ENCODE results near the gene MARCHF3.
"Not testable (repeated sequence)": the region's sequence is repeated elsewhere in the genome, so short reads cannot be mapped to it uniquely, and the experiment has no call there.

Gene MARCHF3

DNA sequence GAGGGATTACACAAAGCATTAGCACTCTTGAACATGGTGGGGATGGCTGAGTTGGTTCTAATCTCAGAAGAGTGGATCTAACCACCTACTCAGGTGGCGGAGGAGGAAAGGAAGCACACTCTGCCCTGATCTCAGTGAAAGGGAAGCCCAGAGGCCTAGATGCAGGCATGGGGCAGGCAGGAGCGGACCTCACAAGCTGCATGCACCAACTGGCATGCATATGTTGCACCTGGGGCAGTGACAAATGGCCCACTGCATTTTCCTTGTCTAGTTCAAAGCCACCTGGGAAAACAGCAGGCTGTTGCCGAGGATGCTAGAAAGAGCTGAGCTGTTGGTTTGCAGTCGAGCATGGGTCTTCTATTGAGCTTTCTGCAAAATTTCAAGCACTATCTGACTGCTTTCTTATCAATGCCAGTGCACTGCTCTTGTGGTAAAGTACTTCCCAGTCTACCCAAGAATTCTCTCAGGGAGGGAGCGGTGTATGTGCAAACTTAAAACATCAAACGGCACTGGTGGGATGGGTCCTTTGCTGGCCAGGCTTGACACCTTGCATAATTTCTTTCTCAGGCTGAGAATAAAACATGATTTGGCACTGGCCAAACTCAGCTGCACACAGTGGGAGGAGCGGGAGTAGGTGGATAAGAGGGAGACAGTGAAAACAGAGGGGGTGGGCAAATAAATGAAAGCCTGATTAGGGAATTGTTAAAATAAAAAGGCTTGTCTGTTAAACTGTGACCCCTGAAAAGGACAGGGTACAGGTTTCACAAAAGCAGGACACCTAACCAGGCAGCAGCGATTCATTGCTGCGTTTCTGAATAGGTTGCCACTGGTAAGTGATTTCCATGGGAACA lies 108.9 kb downstream of the MARCHF3 start:
- Histone ChIP-seq H3K36me3 (ENCODE audit: insufficient read depth, low read depth, low read length) (no peaks in the 10 kb centered on the region), H3K27me3 (ENCODE audit: insufficient read depth, low read length) (no peaks in the 10 kb centered on the region), H3K9me3 (ENCODE audit: insufficient read depth, low read depth, low read length) (no peaks in the 10 kb centered on the region), H3K27ac (ENCODE audit: low read length) (no peak overlapping the region), H3K4me3 (ENCODE audit: low read length) (no peak overlapping the region), H3K9ac (ENCODE audit: low read depth, low read length) (no peak overlapping the region), H3K4me1 (ENCODE audit: insufficient read depth, low read length) (peaks cover 6% of the 10 kb centered on the region; the same call in 1 of the 2 replicates)

GRCh38 chr5:126920291-126920690 lies 110.1 kb downstream of the MARCHF3 start:
- Histone ChIP-seq H3K4me3 (ENCODE audit: low read length) (no peak overlapping the region), H3K27me3 (ENCODE audit: insufficient read depth, low read length) (no peaks in the 10 kb centered on the region), H3K27ac (ENCODE audit: low read length) (no peak overlapping the region), H3K36me3 (ENCODE audit: insufficient read depth, low read depth, low read length) (no peaks in the 10 kb centered on the region), H3K9me3 (ENCODE audit: insufficient read depth, low read depth, low read length) (no peaks in the 10 kb centered on the region), H3K9ac (ENCODE audit: low read depth, low read length) (no peak overlapping the region), H3K4me1 (ENCODE audit: insufficient read depth, low read length) (peaks cover 6% of the 10 kb centered on the region; the same call in 1 of the 2 replicates)

DNA sequence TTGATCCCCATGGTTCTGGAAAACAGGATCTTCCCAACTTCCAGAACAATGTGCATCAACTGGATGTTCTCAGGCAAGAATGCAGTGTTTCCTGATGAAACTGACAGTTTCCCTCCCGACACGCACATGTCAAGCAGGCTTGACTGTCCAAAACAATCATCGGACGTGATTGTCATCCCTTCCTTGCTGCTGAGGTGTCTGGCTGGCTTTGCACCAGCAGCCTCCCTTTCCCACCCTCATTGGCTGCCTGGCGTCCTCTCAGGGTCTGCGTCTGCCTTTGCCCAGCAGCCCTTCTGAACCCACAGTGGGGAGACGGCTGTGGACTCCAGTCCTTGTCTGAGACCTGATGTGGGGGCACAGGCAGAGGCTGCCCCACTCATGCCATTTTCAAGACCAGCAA lies 110.8 kb downstream of the MARCHF3 start:
- H3K4me1 ChIP-seq (ENCODE audit: insufficient read depth, low read length): peaks cover 6% of the 10 kb centered on the region; the same call in 1 of the 2 replicates
- no peak overlapping the region for H3K9ac ChIP-seq (ENCODE audit: low read depth, low read length)
- H3K9me3 ChIP-seq (ENCODE audit: insufficient read depth, low read depth, low read length): no peaks in the 10 kb centered on the region
- H3K4me3 ChIP-seq (ENCODE audit: low read length): no peak overlapping the region
- H3K27me3 ChIP-seq (ENCODE audit: insufficient read depth, low read length): no peaks in the 10 kb centered on the region
- H3K27ac ChIP-seq (ENCODE audit: low read length): no peak overlapping the region
- no peaks in the 10 kb centered on the region; the same call in 1 of the 2 replicates for H3K36me3 ChIP-seq (ENCODE audit: insufficient read depth, low read depth, low read length)

DNA sequence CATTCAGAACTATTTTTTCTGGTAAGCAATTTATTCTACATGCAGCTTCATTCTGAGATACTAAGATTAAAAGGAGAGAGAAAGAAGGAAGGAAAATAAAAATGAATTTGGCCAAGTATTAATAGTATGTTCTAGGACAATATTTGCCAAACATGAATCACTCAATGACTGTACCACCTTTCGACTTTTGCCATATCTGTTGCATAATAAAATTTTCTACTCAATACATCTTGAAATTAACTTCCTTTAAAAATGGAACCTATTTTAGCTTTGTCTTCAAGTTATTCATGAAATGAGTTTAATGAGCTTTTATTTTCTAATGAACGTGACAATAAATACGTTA lies 111.8 kb downstream of the MARCHF3 start:
- Histone ChIP-seq H3K4me3 (ENCODE audit: low read length) (no peak overlapping the region), H3K9me3 (ENCODE audit: insufficient read depth, low read depth, low read length) (no peaks in the 10 kb centered on the region), H3K27ac (ENCODE audit: low read length) (no peak overlapping the region)

DNA sequence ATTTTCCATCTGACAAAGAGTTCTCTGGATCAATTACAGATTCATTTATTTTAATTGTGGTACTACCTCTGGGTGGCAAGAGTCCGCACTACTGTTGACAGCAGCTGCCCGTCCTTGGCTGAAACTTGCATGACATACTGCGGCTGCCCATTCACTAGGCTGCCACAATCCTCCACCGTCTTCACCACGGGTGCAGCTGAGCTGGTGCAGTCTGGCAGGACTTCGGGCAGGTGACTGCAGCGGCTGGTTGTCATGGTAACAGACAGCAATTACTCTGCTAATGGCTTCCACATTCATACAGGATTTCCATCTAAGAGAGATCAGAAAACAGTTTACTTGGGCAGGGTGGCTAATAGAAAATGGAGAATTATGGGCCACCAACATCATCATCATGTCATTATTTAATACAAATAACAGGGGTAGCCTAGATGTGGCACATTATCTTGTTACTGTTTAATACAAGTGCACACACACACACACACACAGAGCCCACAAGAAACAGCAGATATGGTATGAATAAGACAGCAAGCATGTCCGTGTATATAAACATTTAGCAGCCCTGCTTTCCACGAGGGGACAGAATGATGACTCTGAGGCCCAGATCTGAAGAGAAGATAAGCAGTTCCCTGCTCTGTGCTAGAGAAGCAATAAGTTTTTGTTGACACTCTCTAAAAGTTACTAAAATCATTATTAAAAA lies 112.3 kb downstream of the MARCHF3 start:
- Histone ChIP-seq H3K9me3 (ENCODE audit: insufficient read depth, low read depth, low read length) (no peaks in the 10 kb centered on the region), H3K27me3 (ENCODE audit: insufficient read depth, low read length) (no peaks in the 10 kb centered on the region), H3K9ac (ENCODE audit: low read depth, low read length) (no peak overlapping the region), H3K4me3 (ENCODE audit: low read length) (no peak overlapping the region), H3K36me3 (ENCODE audit: insufficient read depth, low read depth, low read length) (no peaks in the 10 kb centered on the region; the same call in 1 of the 2 replicates), H3K27ac (ENCODE audit: low read length) (no peak overlapping the region), H3K4me1 (ENCODE audit: insufficient read depth, low read length) (peaks cover 6% of the 10 kb centered on the region; the same call in 1 of the 2 replicates)

More for the DNA sequence above, 111.8 kb downstream of the MARCHF3 start:
- Histone ChIP-seq H3K36me3 (ENCODE audit: insufficient read depth, low read depth, low read length) (no peaks in the 10 kb centered on the region; the same call in 1 of the 2 replicates), H3K9ac (ENCODE audit: low read depth, low read length) (no peak overlapping the region), H3K4me1 (ENCODE audit: insufficient read depth, low read length) (peaks cover 6% of the 10 kb centered on the region; the same call in 1 of the 2 replicates), H3K27me3 (ENCODE audit: insufficient read depth, low read length) (no peaks in the 10 kb centered on the region)

GRCh38 chr5:126915496-126915895 lies 114.9 kb downstream of the MARCHF3 start:
- Histone ChIP-seq H3K4me1 (ENCODE audit: insufficient read depth, low read length) (peaks cover 2% of the 10 kb centered on the region; the same call in 1 of the 2 replicates), H3K27me3 (ENCODE audit: insufficient read depth, low read length) (no peaks in the 10 kb centered on the region), H3K9ac (ENCODE audit: low read depth, low read length) (no peak overlapping the region), H3K36me3 (ENCODE audit: insufficient read depth, low read depth, low read length) (peaks cover 6% of the 10 kb centered on the region; the same call in 1 of the 2 replicates), H3K9me3 (ENCODE audit: insufficient read depth, low read depth, low read length) (peaks cover 3% of the 10 kb centered on the region), H3K4me3 (ENCODE audit: low read length) (no peak overlapping the region), H3K27ac (ENCODE audit: low read length) (no peak overlapping the region)

DNA sequence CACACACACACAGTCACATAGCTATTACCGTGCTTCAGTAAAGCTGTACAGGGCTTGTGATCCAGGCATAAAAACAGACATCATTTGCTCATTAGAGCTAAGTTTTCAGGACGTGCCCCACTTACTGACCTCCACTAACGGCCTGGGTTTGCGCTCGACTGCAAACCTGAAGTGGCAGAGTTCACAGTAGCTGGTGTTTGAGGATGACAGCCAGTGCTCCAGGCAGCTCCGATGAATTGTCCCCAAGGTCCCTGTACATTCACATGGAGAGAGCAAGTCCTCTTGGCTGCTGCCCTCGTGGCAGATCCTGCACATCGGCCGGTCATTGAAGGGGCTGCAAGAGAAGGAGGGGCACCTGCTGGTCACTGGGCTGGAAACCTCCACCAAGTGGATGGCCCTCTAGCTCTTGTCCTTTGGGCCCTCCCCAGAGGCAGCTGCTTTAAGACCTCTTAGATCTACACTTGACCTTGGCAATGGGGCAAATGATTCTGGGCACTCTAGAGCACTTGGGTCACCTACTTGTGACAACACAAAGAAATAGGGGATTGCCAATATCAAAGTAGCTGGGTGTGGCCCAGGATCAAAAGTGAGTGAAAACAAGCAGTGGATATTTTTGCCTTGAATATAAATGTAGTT lies 115.4 kb downstream of the MARCHF3 start:
- no peak overlapping the region for H3K4me3 ChIP-seq (ENCODE audit: low read length)
- H3K36me3 ChIP-seq (ENCODE audit: insufficient read depth, low read depth, low read length): peaks cover 11% of the 10 kb centered on the region; the same call in 1 of the 2 replicates
- peaks cover 2% of the 10 kb centered on the region; the same call in 1 of the 2 replicates for H3K4me1 ChIP-seq (ENCODE audit: insufficient read depth, low read length)
- H3K9me3 ChIP-seq (ENCODE audit: insufficient read depth, low read depth, low read length): peaks cover 8% of the 10 kb centered on the region
- H3K9ac ChIP-seq (ENCODE audit: low read depth, low read length): no peak overlapping the region
- no peaks in the 10 kb centered on the region for H3K27me3 ChIP-seq (ENCODE audit: insufficient read depth, low read length)
- no peak overlapping the region for H3K27ac ChIP-seq (ENCODE audit: low read length)

- Histone ChIP-seq H3K27ac (ENCODE audit: low read length) (no peak overlapping the region), H3K4me1 (ENCODE audit: insufficient read depth, low read length) (no peaks in the 10 kb centered on the region; the same call in 1 of the 2 replicates), H3K9me3 (ENCODE audit: insufficient read depth, low read depth, low read length) (peaks cover 13% of the 10 kb centered on the region), H3K27me3 (ENCODE audit: insufficient read depth, low read length) (no peaks in the 10 kb centered on the region), H3K9ac (ENCODE audit: low read depth, low read length) (no peak overlapping the region), H3K36me3 (ENCODE audit: insufficient read depth, low read depth, low read length) (peaks cover 11% of the 10 kb centered on the region; the same call in 1 of the 2 replicates), H3K4me3 (ENCODE audit: low read length) (no peak overlapping the region)
These were observed 117.7 kb downstream of the MARCHF3 start for GRCh38 chr5:126912616-126913200.

DNA sequence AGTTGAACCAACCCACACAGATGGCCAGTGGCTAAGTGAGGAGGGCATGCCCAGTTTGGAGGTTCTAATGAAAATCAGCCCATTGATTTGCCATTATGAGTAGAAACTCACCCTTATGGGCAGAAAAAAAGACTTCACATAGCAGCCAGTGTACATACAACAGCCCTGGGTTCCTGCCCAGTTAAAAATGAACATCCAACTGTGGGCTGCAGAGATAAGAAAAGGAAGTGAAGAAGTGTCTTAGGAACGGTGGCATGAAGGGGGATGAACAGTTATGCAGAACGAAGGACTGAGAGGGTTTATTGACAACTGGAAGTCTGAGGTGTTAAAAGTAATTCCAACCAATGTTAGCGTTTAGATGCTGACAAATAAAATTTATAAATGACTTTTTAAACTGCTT lies 118.4 kb downstream of the MARCHF3 start:
- no peaks in the 10 kb centered on the region for H3K27me3 ChIP-seq (ENCODE audit: insufficient read depth, low read length)
- peaks cover 11% of the 10 kb centered on the region; the same call in 1 of the 2 replicates for H3K36me3 ChIP-seq (ENCODE audit: insufficient read depth, low read depth, low read length)
- no peak overlapping the region for H3K27ac ChIP-seq (ENCODE audit: low read length)
- peaks cover 13% of the 10 kb centered on the region for H3K9me3 ChIP-seq (ENCODE audit: insufficient read depth, low read depth, low read length)
- no peak overlapping the region for H3K4me3 ChIP-seq (ENCODE audit: low read length)
- H3K4me1 ChIP-seq (ENCODE audit: insufficient read depth, low read length): no peaks in the 10 kb centered on the region
- no peak overlapping the region for H3K9ac ChIP-seq (ENCODE audit: low read depth, low read length)

GRCh38 chr5:126909856-126910255 lies 120.5 kb downstream of the MARCHF3 start:
- peaks cover 13% of the 10 kb centered on the region for H3K9me3 ChIP-seq (ENCODE audit: insufficient read depth, low read depth, low read length)

DNA sequence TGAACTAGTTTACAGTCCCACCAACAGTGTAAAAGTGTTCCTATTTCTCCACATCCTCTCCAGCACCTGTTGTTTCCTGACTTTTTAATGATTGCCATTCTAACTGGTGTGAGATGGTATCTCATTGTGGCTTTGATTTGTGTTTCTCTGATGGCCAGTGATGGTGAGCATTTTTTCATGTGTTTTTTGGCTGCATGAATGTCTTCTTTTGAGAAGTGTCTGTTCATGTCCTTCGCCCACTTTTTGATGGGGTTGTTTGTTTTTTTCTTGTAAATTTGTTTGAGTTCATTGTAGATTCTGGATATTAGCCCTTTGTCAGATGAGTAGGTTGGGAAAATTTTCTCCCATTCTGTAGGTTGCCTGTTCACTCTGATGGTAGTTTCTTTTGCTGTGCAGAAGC lies 126.0 kb downstream of the MARCHF3 start:
- not testable (repeated sequence) for H3K36me3 ChIP-seq (ENCODE audit: insufficient read depth, low read depth, low read length)

More at GRCh38 chr5:126909856-126910255, 120.5 kb downstream of the MARCHF3 start:
- H3K4me1 ChIP-seq (ENCODE audit: insufficient read depth, low read length): no peaks in the 10 kb centered on the region
- H3K27me3 ChIP-seq (ENCODE audit: insufficient read depth, low read length): no peaks in the 10 kb centered on the region
- H3K27ac ChIP-seq (ENCODE audit: low read length): no peak overlapping the region
- peaks cover 11% of the 10 kb centered on the region; the same call in 1 of the 2 replicates for H3K36me3 ChIP-seq (ENCODE audit: insufficient read depth, low read depth, low read length)
- no peak overlapping the region for H3K9ac ChIP-seq (ENCODE audit: low read depth, low read length)
- H3K4me3 ChIP-seq (ENCODE audit: low read length): no peak overlapping the region

More for the DNA sequence above, 126.0 kb downstream of the MARCHF3 start:
- not testable (repeated sequence) for H3K4me3 ChIP-seq (ENCODE audit: low read length); H3K4me1 ChIP-seq (ENCODE audit: insufficient read depth, low read length); H3K27me3 ChIP-seq (ENCODE audit: insufficient read depth, low read length); H3K9me3 ChIP-seq (ENCODE audit: insufficient read depth, low read depth, low read length); H3K9ac ChIP-seq (ENCODE audit: low read depth, low read length); H3K27ac ChIP-seq (ENCODE audit: low read length)

Measured in iPS-20b (cell line).